ENCODE data around the gene LSM14A.

Gene LSM14A

DNA sequence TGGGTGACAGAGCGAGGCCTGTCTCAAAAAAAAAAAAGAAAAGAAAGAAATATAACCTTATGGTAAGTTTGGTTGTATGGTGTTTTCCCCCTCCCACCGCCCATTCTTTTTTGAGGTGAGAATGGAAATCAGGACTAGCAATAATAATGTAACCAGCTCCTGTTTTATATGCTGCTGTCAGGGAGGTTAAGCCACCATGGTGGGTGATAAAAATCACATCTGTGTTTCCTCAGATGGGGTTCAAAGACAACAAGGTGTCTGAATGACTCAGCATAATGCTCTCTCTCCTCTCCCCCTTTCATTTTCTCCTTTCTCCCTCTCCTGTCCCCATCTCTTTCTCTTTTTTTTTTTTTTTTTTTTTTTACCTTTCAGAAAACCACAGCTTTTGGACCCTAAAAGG lies 53.7 kb downstream of the LSM14A start:
- Histone ChIP-seq H3K36me3 (replicated peaks; ENCODE audit: insufficient read depth, low read length) (peaks cover 21% of the 10 kb centered on the region), H3K9ac (ENCODE audit: low read length) (no peak overlapping the region), H3K27ac (ENCODE audit: low read length) (no peak overlapping the region)

DNA sequence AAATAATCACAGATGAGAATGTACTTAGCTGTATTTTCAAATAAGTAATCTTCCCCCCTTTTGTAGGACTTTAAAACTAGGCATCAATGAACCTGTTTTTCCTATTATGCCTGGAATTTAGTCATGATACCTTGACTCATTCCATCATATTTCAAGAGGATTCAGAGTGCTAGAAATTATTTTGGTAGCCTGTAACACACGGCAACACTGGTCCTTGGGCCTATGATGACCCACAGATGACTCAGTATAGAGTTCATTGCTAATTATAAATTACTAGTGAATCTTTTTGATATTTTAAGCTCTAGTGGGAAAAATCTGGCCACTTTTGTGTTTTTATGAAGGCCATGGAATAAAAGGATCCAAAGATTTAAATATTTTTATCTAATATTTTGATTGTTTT lies 56.0 kb downstream of the LSM14A start:
- Histone ChIP-seq H3K9me2 (replicated peaks; ENCODE audit: insufficient read depth, low read length) (no peaks in the 10 kb centered on the region), H2AFZ (ENCODE audit: low read length) (no peak overlapping the region), H3K4me2 (ENCODE audit: low read depth, low read length) (no peak overlapping the region), H3K4me1 (ENCODE audit: low read length) (no peaks in the 10 kb centered on the region), H3K27ac (ENCODE audit: low read length) (no peak overlapping the region), H4K20me1 (ENCODE audit: insufficient read depth, low read length) (no peaks in the 10 kb centered on the region), H3F3A (ENCODE audit: insufficient read depth, low read length) (no peaks in the 10 kb centered on the region), H3K4me3 (ENCODE audit: low read length) (no peak overlapping the region), H3K79me2 (ENCODE audit: low read length) (peaks cover 10% of the 10 kb centered on the region), H3K36me3 (replicated peaks; ENCODE audit: insufficient read depth, low read length) (peaks cover 13% of the 10 kb centered on the region), H3K9me3 (replicated peaks; ENCODE audit: insufficient read depth, low read length) (no peaks in the 10 kb centered on the region), H3K27me3 (replicated peaks; ENCODE audit: insufficient read depth, low read length) (no peaks in the 10 kb centered on the region), H3K9ac (ENCODE audit: low read length) (no peak overlapping the region)
- no peak for DNase-seq
- TF ChIP-seq, protein P1, sequence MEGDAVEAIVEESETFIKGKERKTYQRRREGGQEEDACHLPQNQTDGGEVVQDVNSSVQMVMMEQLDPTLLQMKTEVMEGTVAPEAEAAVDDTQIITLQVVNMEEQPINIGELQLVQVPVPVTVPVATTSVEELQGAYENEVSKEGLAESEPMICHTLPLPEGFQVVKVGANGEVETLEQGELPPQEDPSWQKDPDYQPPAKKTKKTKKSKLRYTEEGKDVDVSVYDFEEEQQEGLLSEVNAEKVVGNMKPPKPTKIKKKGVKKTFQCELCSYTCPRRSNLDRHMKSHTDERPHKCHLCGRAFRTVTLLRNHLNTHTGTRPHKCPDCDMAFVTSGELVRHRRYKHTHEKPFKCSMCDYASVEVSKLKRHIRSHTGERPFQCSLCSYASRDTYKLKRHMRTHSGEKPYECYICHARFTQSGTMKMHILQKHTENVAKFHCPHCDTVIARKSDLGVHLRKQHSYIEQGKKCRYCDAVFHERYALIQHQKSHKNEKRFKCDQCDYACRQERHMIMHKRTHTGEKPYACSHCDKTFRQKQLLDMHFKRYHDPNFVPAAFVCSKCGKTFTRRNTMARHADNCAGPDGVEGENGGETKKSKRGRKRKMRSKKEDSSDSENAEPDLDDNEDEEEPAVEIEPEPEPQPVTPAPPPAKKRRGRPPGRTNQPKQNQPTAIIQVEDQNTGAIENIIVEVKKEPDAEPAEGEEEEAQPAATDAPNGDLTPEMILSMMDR (IDR thresholded peaks at IDR 0.05; ENCODE audit: low read length), result no peak
- no peak for TF ChIP-seq EZH2 (optimal IDR thresholded peaks at IDR 0.05; ENCODE audit: low read depth, low read length)
- TF ChIP-seq EZH2phosphoT487 (IDR thresholded peaks at IDR 0.05; ENCODE audit: low read length), result no peak

More for the DNA sequence above, 53.7 kb downstream of the LSM14A start:
- H3K9me3 ChIP-seq (replicated peaks; ENCODE audit: insufficient read depth, low read length), result no peaks in the 10 kb centered on the region
- no peak overlapping the region for H3K4me3 ChIP-seq (ENCODE audit: low read length)
- H3K79me2 ChIP-seq (ENCODE audit: low read length), result peaks cover 19% of the 10 kb centered on the region
- no peak overlapping the region for H2AFZ ChIP-seq (ENCODE audit: low read length)
- H3K27me3 ChIP-seq (replicated peaks; ENCODE audit: insufficient read depth, low read length), result no peaks in the 10 kb centered on the region
- H3K4me1 ChIP-seq (ENCODE audit: low read length), result no peaks in the 10 kb centered on the region
- H3F3A ChIP-seq (ENCODE audit: insufficient read depth, low read length), result no peaks in the 10 kb centered on the region
- H3K9me2 ChIP-seq (replicated peaks; ENCODE audit: insufficient read depth, low read length), result no peaks in the 10 kb centered on the region
- H3K4me2 ChIP-seq (ENCODE audit: low read depth, low read length), result no peak overlapping the region
- no peak for DNase-seq
- no peak for TF ChIP-seq EZH2phosphoT487 (IDR thresholded peaks at IDR 0.05; ENCODE audit: low read length)
- TF ChIP-seq, protein P1 (IDR thresholded peaks at IDR 0.05; ENCODE audit: low read length), result no peak
- no peak for TF ChIP-seq EZH2 (optimal IDR thresholded peaks at IDR 0.05; ENCODE audit: low read depth, low read length)
- H4K20me1 ChIP-seq (ENCODE audit: insufficient read depth, low read length), result no peaks in the 10 kb centered on the region

DNA sequence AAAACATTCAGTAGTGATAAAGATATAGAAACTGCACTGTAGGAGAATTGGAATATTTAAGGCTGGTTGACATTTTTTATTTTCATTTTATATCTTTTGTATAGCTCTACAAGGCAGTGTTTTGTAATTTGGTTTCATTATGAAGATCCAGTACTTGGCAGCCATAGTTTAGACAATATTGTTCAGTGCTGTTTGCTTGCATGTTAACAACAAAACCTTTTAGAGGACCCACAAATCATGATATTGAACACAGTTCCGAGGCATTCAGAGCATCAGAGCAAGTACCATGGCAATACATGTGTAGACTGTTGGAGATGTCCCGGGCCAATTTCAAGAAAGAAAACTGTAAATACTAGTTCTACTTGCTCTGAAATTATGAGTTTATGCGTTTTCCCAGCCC lies 56.5 kb downstream of the LSM14A start:
- no peak for DNase-seq
- Histone ChIP-seq H3K4me3 (ENCODE audit: low read length) (no peak overlapping the region), H3K4me1 (ENCODE audit: low read length) (no peaks in the 10 kb centered on the region), H3K79me2 (ENCODE audit: low read length) (peaks cover 6% of the 10 kb centered on the region), H3K27ac (ENCODE audit: low read length) (no peak overlapping the region), H3F3A (ENCODE audit: insufficient read depth, low read length) (no peaks in the 10 kb centered on the region), H3K36me3 (replicated peaks; ENCODE audit: insufficient read depth, low read length) (peaks cover 9% of the 10 kb centered on the region), H3K4me2 (ENCODE audit: low read depth, low read length) (no peak overlapping the region), H2AFZ (ENCODE audit: low read length) (no peak overlapping the region), H3K9me3 (replicated peaks; ENCODE audit: insufficient read depth, low read length) (no peaks in the 10 kb centered on the region), H3K27me3 (replicated peaks; ENCODE audit: insufficient read depth, low read length) (no peaks in the 10 kb centered on the region), H4K20me1 (ENCODE audit: insufficient read depth, low read length) (no peaks in the 10 kb centered on the region), H3K9me2 (replicated peaks; ENCODE audit: insufficient read depth, low read length) (no peaks in the 10 kb centered on the region), H3K9ac (ENCODE audit: low read length) (no peak overlapping the region)
- TF ChIP-seq, protein P1 (IDR thresholded peaks at IDR 0.05; ENCODE audit: low read length), result no peak
- no peak for TF ChIP-seq EZH2phosphoT487 (IDR thresholded peaks at IDR 0.05; ENCODE audit: low read length)
- TF ChIP-seq EZH2 (optimal IDR thresholded peaks at IDR 0.05; ENCODE audit: low read depth, low read length), result no peak

Data from MM.1S (cell line).